Spleen (tissue), 11 donors: ENCODE data around the gene MACROD2. TPM values are rescaled to one million over a fixed set of nuclear protein-coding genes. Genes with fewer than 3 reads are reported as not detected.

Experiments
- DNase-seq: peaks from one replicate; pipeline ENCODE4 v3.0.0-alpha.2; 2020
- H3K27ac ChIP-seq, 8 donors: fragments of 200-600 bp; sonication (generic) in 7 of 8; 1 replicate in 4 of 8; 2 replicates in 4 of 8; pipeline versions ENCODE4 v1.5.0 to v1.8.0; 2016 to 2021; ENCODE audit warnings: inconsistent platforms in 4 of 8, mild to moderate bottlenecking in 4 of 8, moderate library complexity in 1 of 8
- H3K27me3 ChIP-seq, 7 donors: fragments of 200-600 bp; sonication (generic) in 6 of 7; replicated peaks in 1 of 7; 1 replicate in 4 of 7; 2 replicates in 3 of 7; pipeline versions ENCODE4 v1.5.0 to v1.8.0; 2016 to 2021; ENCODE audit warnings: inconsistent platforms in 3 of 7, mild to moderate bottlenecking in 1 of 7
- H3K36me3 ChIP-seq, 6 donors: fragments of 200-600 bp; sonication (generic) in 5 of 6; 1 replicate in 4 of 6; 2 replicates in 2 of 6; pipeline versions ENCODE4 v1.5.0 to v1.8.0; 2016 to 2021; ENCODE audit warnings: inconsistent platforms in 2 of 6
- H3K4me1 ChIP-seq, 6 donors: fragments of 200-600 bp; sonication (generic) in 5 of 6; 1 replicate in 3 of 6; 2 replicates in 3 of 6; pipeline versions ENCODE4 v1.5.0 to v1.8.0; 2016 to 2021; ENCODE audit warnings: inconsistent platforms in 3 of 6
- H3K4me3 ChIP-seq, 8 donors: fragments of 200-600 bp; sonication (generic) in 7 of 8; 1 replicate in 4 of 8; 2 replicates in 4 of 8; pipeline versions ENCODE4 v1.5.0 to v1.8.0; 2016 to 2021; ENCODE audit warnings: inconsistent platforms in 4 of 8, mild to moderate bottlenecking in 4 of 8, moderate library complexity in 2 of 8
- H3K9me3 ChIP-seq, 8 donors: fragments of 200-600 bp; sonication (generic) in 7 of 8; 1 replicate in 4 of 8; 2 replicates in 4 of 8; pipeline versions ENCODE4 v1.5.0 to v1.8.0; 2016 to 2021; ENCODE audit warnings: inconsistent platforms in 4 of 8
- POLR2A ChIP-seq, 3 donors: fragments of 450-650 bp; IDR thresholded peaks; one replicate each; pipeline ENCODE4 v1.5.1; 2017; ENCODE audit warnings: antibody characterized with exemption in 3 of 3, mild to moderate bottlenecking in 1 of 3
- POLR2AphosphoS5 ChIP-seq, 3 donors: sonication (generic); formaldehyde crosslinking; IDR thresholded peaks; one replicate each; pipeline ENCODE4 v1.5.1; 2017; ENCODE audit warnings: antibody characterized with exemption in 3 of 3
- WGBS, 5 donors: extraction: QIAGEN DNeasy Blood & Tissue Kit in 3 of 5; methylation state at CpG; one replicate each; pipeline versions ENCODE4 v1.1.5 to v1.1.7; 2013 to 2018; 5-methylcytosine and 5-hydroxymethylcytosine counted together
- intact Hi-C: fragments of 100-400 bp; cut with DNase I; formaldehyde crosslinking; loops from one replicate; pipeline ENCODE4 v1.15.0; 2023; ENCODE audit warnings: low total_unique reads
- polyA plus RNA-seq, 3 donors: library from polyadenylated mRNA; stranded (reverse); fragments of 200-250 nt; gene quantifications; one replicate each; pipeline ENCODE4 v1.2.1, GENCODE V29; 2013
- total RNA-seq, 7 donors: library from RNA; depleted of rRNA in 3 of 7; stranded (reverse); fragments of >200 nt in 3 of 7; fragmentation: NEBNext Ultra II Directional in 4 of 7; extraction: Animal tissue kit (Norgen Biotek cat#: 25700) in 4 of 7; gene quantifications; one replicate each; pipeline versions ENCODE4 v1.1.0 to v1.2.1, GENCODE V29; 2016 to 2021
- TF ChIP-seq, protein P1 (sequence below), 11 experiments: fragments of 200-600 bp in 7 of 11; fragments of 450-650 bp in 4 of 11; sonication (generic) in 4 of 11; IDR thresholded peaks in 8 of 11; conservative IDR thresholded peaks in 3 of 11; 1 replicate in 7 of 11; 2 replicates in 4 of 11; pipeline versions ENCODE4 v1.4.0 to v1.8.0; 2016 to 2021; ENCODE audit warnings: antibody characterized with exemption in 11 of 11, inconsistent platforms in 4 of 11, mild to moderate bottlenecking in 1 of 11
- donor health status: healthy with polysubstance abuse.
- donor health status: DM: no; HTN: no; CAD: no; lungs with moderate emphysema.
- donor health status: DM: no; HTN: no; CAD: no.
- donor health status: Bipolar disorder and iron deficiency.
- donor health status: healthy.
- donor health status: DM: no; HTN: no; CAD: no.
- donor health status: DM: yes; HTN: yes; CAD: no.

Gene MACROD2
- total and polyA plus RNA-seq, 10 donors, result 1.5 to 4.7 (median 3.4) TPM

DNA sequence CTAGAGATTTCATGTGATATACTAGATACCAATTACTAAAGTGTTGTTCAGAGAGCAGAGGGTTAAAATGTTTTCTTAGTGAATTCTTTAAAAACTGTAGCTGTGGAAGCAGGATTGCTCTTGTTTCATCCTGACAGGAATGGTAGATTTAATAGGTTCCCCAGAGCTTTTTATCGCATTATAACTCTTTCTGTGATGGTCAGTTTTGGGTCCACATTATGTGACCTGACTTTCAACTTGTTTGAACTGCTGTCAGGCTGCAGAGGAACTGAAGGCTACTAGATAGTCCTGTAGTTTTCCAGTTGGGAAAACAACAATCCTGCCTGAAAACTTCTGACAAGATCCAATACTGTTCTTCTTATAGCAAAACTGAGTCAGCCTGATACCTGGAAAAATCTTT lies 671.4 kb downstream of the MACROD2 start:
- Histone ChIP-seq H3K4me1 (no peaks in the 10 kb centered on the region), H3K27ac (no peak overlapping the region), H3K4me3 (no peak overlapping the region), H3K9me3 (peaks cover 0 to 4% (median 0%) of the 10 kb centered on the region in 8 donors), H3K36me3 (no peaks in the 10 kb centered on the region), H3K27me3 (no peaks in the 10 kb centered on the region)
- no peak for DNase-seq
- WGBS, 5 donors, result 67 to 97% (median 86%) methylated on average over 1 of the region's 1 CpG
- TF ChIP-seq, protein P1, sequence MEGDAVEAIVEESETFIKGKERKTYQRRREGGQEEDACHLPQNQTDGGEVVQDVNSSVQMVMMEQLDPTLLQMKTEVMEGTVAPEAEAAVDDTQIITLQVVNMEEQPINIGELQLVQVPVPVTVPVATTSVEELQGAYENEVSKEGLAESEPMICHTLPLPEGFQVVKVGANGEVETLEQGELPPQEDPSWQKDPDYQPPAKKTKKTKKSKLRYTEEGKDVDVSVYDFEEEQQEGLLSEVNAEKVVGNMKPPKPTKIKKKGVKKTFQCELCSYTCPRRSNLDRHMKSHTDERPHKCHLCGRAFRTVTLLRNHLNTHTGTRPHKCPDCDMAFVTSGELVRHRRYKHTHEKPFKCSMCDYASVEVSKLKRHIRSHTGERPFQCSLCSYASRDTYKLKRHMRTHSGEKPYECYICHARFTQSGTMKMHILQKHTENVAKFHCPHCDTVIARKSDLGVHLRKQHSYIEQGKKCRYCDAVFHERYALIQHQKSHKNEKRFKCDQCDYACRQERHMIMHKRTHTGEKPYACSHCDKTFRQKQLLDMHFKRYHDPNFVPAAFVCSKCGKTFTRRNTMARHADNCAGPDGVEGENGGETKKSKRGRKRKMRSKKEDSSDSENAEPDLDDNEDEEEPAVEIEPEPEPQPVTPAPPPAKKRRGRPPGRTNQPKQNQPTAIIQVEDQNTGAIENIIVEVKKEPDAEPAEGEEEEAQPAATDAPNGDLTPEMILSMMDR (IDR thresholded peaks at IDR 0.05 in 8 of 11, conservative IDR thresholded peaks at IDR 0.05 in 3 of 11), result no peak
- no peak for TF ChIP-seq POLR2AphosphoS5 (IDR thresholded peaks at IDR 0.05)
- TF ChIP-seq POLR2A (IDR thresholded peaks at IDR 0.05), result no peak
- intact Hi-C loops, result no loop called here

- DNase-seq, result no peak
- no peak overlapping the region for H3K27ac ChIP-seq
- H3K4me3 ChIP-seq, result no peak overlapping the region
- no peaks in the 10 kb centered on the region for H3K27me3 ChIP-seq
- H3K9me3 ChIP-seq, result peaks cover 0 to 4% (median 0%) of the 10 kb centered on the region in 8 donors
- intact Hi-C loops, result no loop called here
- H3K36me3 ChIP-seq, result no peaks in the 10 kb centered on the region
- H3K4me1 ChIP-seq, result no peaks in the 10 kb centered on the region
- WGBS, 5 donors, result 51 to 92% (median 80%) methylated on average over 2 of the region's 2 CpGs
- TF ChIP-seq, protein P1 (IDR thresholded peaks at IDR 0.05 in 8 of 11, conservative IDR thresholded peaks at IDR 0.05 in 3 of 11), result no peak
- TF ChIP-seq POLR2A (IDR thresholded peaks at IDR 0.05) (no peak), POLR2AphosphoS5 (IDR thresholded peaks at IDR 0.05) (no peak)
These were observed 671.9 kb downstream of the MACROD2 start for GRCh38 chr20:14667226-14667625.

- no peaks in the 10 kb centered on the region for H3K27me3 ChIP-seq
- no peaks in the 10 kb centered on the region for H3K4me1 ChIP-seq
- intact Hi-C loops, result no loop called here
- H3K27ac ChIP-seq, result no peak overlapping the region
- 65 to 78% (median 69%) methylated on average over 2 of the region's 2 CpGs for WGBS, 5 donors
- no peaks in the 10 kb centered on the region for H3K36me3 ChIP-seq
- DNase-seq, result no peak
- TF ChIP-seq POLR2A (IDR thresholded peaks at IDR 0.05) (no peak), POLR2AphosphoS5 (IDR thresholded peaks at IDR 0.05) (no peak)
- TF ChIP-seq, protein P1 (IDR thresholded peaks at IDR 0.05 in 8 of 11, conservative IDR thresholded peaks at IDR 0.05 in 3 of 11), result no peak
- H3K4me3 ChIP-seq, result no peak overlapping the region
- peaks cover 0 to 23% (median 6%) of the 10 kb centered on the region in 8 donors for H3K9me3 ChIP-seq
These were observed 676.8 kb downstream of the MACROD2 start for GRCh38 chr20:14672066-14672465.

DNA sequence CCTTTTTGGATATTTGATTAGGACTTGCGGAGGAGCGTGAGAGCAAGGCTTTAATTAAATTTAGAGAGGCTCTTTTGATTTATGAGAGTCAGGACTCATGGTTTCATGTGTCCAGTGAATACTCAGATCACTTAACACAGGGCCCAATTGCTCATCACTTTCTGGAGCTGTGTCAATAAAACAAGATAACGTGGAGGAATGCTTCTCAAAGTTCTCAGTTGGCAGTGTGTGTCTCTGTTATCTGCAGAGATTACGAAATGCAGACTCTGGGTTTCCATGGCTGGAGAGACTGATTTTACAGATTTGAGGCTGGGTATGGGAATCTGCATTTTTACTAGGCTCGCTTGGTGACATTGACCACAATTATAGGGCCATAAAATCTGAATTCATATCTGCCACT lies 677.8 kb downstream of the MACROD2 start:
- TF ChIP-seq POLR2AphosphoS5 (IDR thresholded peaks at IDR 0.05) (no peak), POLR2A (IDR thresholded peaks at IDR 0.05) (no peak)
- TF ChIP-seq, protein P1 (IDR thresholded peaks at IDR 0.05 in 8 of 11, conservative IDR thresholded peaks at IDR 0.05 in 3 of 11), result no peak
- H3K4me3 ChIP-seq, result no peak overlapping the region
- H3K27ac ChIP-seq, result no peak overlapping the region
- peaks cover 0 to 23% (median 6%) of the 10 kb centered on the region in 8 donors for H3K9me3 ChIP-seq
- 79 to 90% (median 80%) methylated on average over 5 of the region's 5 CpGs for WGBS, 5 donors
- intact Hi-C loops, result no loop called here
- no peaks in the 10 kb centered on the region for H3K4me1 ChIP-seq
- no peak for DNase-seq
- no peaks in the 10 kb centered on the region for H3K27me3 ChIP-seq
- H3K36me3 ChIP-seq, result no peaks in the 10 kb centered on the region
